Astrocyte of the spinal cord (primary cell): ENCODE data around the gene AKAP8L.
A peak's percentile ranks its signal among the peaks of the same experiment; 100 is the strongest.

ENCODE experiments used
- DNase-seq: peaks from one replicate; pipeline ENCODE4 v3.0.0; 2011; ENCODE audit warnings: low read depth, low spot score
- H3K4me3 ChIP-seq: 2 replicates; pipeline ENCODE4 v1.5.1; 2011; ENCODE audit warnings: low read depth, mild to moderate bottlenecking, low read length, moderate library complexity
- in situ Hi-C: cut with HindIII; loops from 2 replicates; pipeline ENCODE4 v1.10.0; 2017; ENCODE audit warnings: low sequenced_read_pairs
- TF ChIP-seq, protein P1 (sequence below): IDR thresholded peaks from 2 replicates; pipeline ENCODE4 v1.5.1; 2012; ENCODE audit warnings: low read depth, mild to moderate bottlenecking, low read length, inconsistent platforms

Gene AKAP8L

GRCh38 chr19:15461694-15462093 is 42.9 kb upstream of the AKAP8L start:
- in situ Hi-C loops, result no loop called here

GRCh38 chr19:15457701-15458484 is 39.1 kb upstream of the AKAP8L start:
- DNase-seq, result no peak
- in situ Hi-C loops, result no loop called here
- TF ChIP-seq, protein P1, sequence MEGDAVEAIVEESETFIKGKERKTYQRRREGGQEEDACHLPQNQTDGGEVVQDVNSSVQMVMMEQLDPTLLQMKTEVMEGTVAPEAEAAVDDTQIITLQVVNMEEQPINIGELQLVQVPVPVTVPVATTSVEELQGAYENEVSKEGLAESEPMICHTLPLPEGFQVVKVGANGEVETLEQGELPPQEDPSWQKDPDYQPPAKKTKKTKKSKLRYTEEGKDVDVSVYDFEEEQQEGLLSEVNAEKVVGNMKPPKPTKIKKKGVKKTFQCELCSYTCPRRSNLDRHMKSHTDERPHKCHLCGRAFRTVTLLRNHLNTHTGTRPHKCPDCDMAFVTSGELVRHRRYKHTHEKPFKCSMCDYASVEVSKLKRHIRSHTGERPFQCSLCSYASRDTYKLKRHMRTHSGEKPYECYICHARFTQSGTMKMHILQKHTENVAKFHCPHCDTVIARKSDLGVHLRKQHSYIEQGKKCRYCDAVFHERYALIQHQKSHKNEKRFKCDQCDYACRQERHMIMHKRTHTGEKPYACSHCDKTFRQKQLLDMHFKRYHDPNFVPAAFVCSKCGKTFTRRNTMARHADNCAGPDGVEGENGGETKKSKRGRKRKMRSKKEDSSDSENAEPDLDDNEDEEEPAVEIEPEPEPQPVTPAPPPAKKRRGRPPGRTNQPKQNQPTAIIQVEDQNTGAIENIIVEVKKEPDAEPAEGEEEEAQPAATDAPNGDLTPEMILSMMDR, result no peak
- no peak overlapping the region for H3K4me3 ChIP-seq

More at GRCh38 chr19:15461694-15462093, 42.9 kb upstream of the AKAP8L start:
- TF ChIP-seq, protein P1, result no peak
- no peak overlapping the region for H3K4me3 ChIP-seq
- DNase-seq, result no peak

- DNase-seq, result no peak
- H3K4me3 ChIP-seq, result no peak overlapping the region
- TF ChIP-seq, protein P1, result no peak
- in situ Hi-C loops, result no loop called here
Measured at GRCh38 chr19:15456871-15457700, 38.3 kb upstream of the AKAP8L start.

DNA sequence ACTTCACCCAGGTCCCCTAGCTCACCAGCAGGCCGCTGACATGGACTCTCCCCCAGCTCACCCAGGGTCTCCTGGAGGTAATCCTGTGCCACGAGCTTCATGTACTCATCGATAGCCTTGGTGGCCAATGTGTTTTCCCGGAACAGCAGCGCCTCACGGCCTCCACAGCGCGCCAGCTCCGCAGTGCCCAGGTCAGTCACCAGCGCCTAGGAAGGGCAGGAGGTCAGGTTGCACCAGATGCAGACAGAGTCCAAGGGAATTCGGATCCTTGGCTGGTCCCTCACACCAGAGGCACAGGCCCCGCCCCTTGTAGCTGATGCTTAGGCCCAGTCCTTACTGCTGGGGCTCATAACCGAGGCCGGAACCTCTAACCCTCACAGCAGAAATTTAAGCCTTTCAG is 37.7 kb upstream of the AKAP8L start:
- in situ Hi-C loops, result no loop called here
- no peak for DNase-seq
- TF ChIP-seq, protein P1, result no peak
- H3K4me3 ChIP-seq, result no peak overlapping the region

GRCh38 chr19:15455996-15456395 is 37.2 kb upstream of the AKAP8L start:
- no peak overlapping the region for H3K4me3 ChIP-seq
- no peak for DNase-seq
- TF ChIP-seq, protein P1, result no peak
- in situ Hi-C loops, result no loop called here

- TF ChIP-seq, protein P1, result peak; percentile 41
- no peak for DNase-seq
- in situ Hi-C loops, result no loop called here
- H3K4me3 ChIP-seq, result no peak overlapping the region
Measured at GRCh38 chr19:15453906-15454860, 35.4 kb upstream of the AKAP8L start.
